Measurements from ENCODE around the gene TNFAIP8L2. TPM values are rescaled to one million over a fixed set of nuclear protein-coding genes. Genes with fewer than 3 reads are reported as not detected.

The TNFAIP8L2 gene
- total and polyA plus RNA-seq, 2 of the 8 experiments (the other 6 are each of a cell fraction or from before 2014, with no cell fraction given): not detected

DNA sequence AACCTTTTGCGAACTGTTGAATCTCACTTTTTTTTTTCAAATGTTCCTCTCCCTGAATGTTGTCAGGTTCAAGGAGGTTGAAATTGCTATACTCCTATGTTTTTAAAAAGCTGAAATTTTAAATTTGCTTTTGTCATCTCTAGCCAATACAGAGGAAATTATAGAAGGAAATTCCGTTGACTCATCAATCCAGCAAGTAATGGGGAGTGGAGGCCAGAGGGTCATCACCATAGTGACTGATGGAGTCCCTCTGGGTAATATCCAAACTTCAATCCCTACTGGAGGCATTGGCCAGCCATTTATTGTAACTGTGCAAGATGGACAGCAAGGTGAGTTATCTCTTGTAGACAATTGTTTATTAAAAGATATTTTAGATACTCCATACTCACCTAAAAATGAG is 49.6 kb upstream of the TNFAIP8L2 start:
- Histone ChIP-seq H2BK12ac (ENCODE audit: low read depth, low read length) (no peak overlapping the region), H3K14ac (ENCODE audit: insufficient read length) (no peak overlapping the region), H3K79me2 (ENCODE audit: control insufficient read depth in 1 of 2, insufficient read depth in 2 of 2, low read length in 2 of 2) (no peaks in the 10 kb centered on the region), H4K91ac (replicated peaks; ENCODE audit: insufficient read length, low read length) (no peak overlapping the region), H3K23ac (ENCODE audit: insufficient read length) (no peak overlapping the region), H4K20me1 (replicated peaks in 1 of 2; ENCODE audit: control insufficient read depth in 1 of 2, insufficient read depth in 2 of 2, low read length in 2 of 2) (no peaks in the 10 kb centered on the region), H3K4ac (replicated peaks; ENCODE audit: insufficient read length, low read depth, low read length) (no peak overlapping the region), H3K56ac (replicated peaks; ENCODE audit: insufficient read length, low read depth, low read length) (no peak overlapping the region), H2AFZ (ENCODE audit: low read length) (no peak overlapping the region), H3K27ac (ENCODE audit: low read depth, low read length) (no peak overlapping the region), H3K9me3 (ENCODE audit: insufficient read depth in 2 of 2, low read depth in 1 of 2, low read length in 1 of 2) (no peaks in the 10 kb centered on the region), H3K18ac (ENCODE audit: extremely low read depth, low read length) (no peak overlapping the region), H3K4me2 (ENCODE audit: insufficient read depth in 1 of 2, low read depth in 2 of 2, low read length in 2 of 2) (no peak overlapping the region), H2BK120ac (replicated peaks; ENCODE audit: low read depth, low read length) (no peak overlapping the region), H3K9ac (replicated peaks in 1 of 4; ENCODE audit: extremely low read depth in 1 of 4, low read depth in 3 of 4, low read length in 3 of 4) (no peak overlapping the region), H2AK5ac (ENCODE audit: low read depth, low read length) (no peak overlapping the region), H3K79me1 (ENCODE audit: low read depth, low read length) (no peaks in the 10 kb centered on the region), H3K23me2 (ENCODE audit: low read depth, low read length) (no peaks in the 10 kb centered on the region), H4K8ac (ENCODE audit: extremely low read depth, insufficient read depth, low read length) (no peak overlapping the region), H3K27me3 (replicated peaks in 1 of 4; ENCODE audit: control insufficient read depth in 3 of 4, extremely low read depth in 1 of 4, insufficient read depth in 3 of 4, low read length in 3 of 4) (no peaks in the 10 kb centered on the region), H4K5ac (ENCODE audit: insufficient read length, low read depth, low read length) (no peak overlapping the region), H2BK20ac (ENCODE audit: low read length) (no peak overlapping the region), H3K4me3 (ENCODE audit: extremely low read depth in 1 of 4, insufficient read depth in 2 of 4, low read depth in 3 of 4, low read length in 4 of 4) (no peak overlapping the region), H2BK5ac (ENCODE audit: low read depth, low read length) (no peak overlapping the region), H3K36me3 (ENCODE audit: control insufficient read depth in 2 of 4, insufficient read depth in 4 of 4, low read length in 3 of 4) (no peaks in the 10 kb centered on the region), H3K4me1 (replicated peaks in 1 of 4; ENCODE audit: control insufficient read depth in 3 of 4, insufficient read depth in 4 of 4, low read length in 3 of 4) (no peaks in the 10 kb centered on the region), H2BK15ac (ENCODE audit: low read length) (no peak overlapping the region)
- CTCF ChIA-PET (ENCODE audit: partially characterized antibody): interaction anchor here (1.3 kb wide), 1 partner anchor 10 kb away, joined by 4 read pairs; no protein-coding TSS in a partner anchor
- no peak for DNase-seq (ENCODE audit: low read depth in 1 of 2, low spot score in 2 of 2)
- no peak for FAIRE-seq
- POLR2A ChIA-PET (ENCODE audit: partially characterized antibody): interaction anchor here (1.4 to 1.5 kb wide), 2 partner anchors 14 to 59 kb away, joined by 3 read pairs; partner anchors contain the start of gene C1orf56
- WGBS, 2 experiments (ENCODE audit: extremely low coverage in 1 of 2, insufficient coverage in 1 of 2, insufficient read length in 1 of 2, insufficient replicate concordance in 2 of 2, low coverage in 1 of 2, low lambda C conversion rate in 2 of 2, missing lambda C conversion rate in 1 of 2): 83% methylated on average over 2 of the region's 2 CpGs; no CpG with 5 or more reads in 1 of the 2 experiments
- no peak for TF ChIP-seq KDM5A (IDR thresholded peaks at IDR 0.05; ENCODE audit: low read length)

All from H1 (cell line).